DMS53 treated with DMSO at 0.1 percent for 48 hours (cell line): ENCODE measurements around the gene NID1.

Experiments
- DNase-seq: peaks from one replicate; lab custom pipeline; 2025; ENCODE audit not compliant: unreplicated experiment; lab: John Stamatoyannopoulos, UW

The NID1 gene, protein sequence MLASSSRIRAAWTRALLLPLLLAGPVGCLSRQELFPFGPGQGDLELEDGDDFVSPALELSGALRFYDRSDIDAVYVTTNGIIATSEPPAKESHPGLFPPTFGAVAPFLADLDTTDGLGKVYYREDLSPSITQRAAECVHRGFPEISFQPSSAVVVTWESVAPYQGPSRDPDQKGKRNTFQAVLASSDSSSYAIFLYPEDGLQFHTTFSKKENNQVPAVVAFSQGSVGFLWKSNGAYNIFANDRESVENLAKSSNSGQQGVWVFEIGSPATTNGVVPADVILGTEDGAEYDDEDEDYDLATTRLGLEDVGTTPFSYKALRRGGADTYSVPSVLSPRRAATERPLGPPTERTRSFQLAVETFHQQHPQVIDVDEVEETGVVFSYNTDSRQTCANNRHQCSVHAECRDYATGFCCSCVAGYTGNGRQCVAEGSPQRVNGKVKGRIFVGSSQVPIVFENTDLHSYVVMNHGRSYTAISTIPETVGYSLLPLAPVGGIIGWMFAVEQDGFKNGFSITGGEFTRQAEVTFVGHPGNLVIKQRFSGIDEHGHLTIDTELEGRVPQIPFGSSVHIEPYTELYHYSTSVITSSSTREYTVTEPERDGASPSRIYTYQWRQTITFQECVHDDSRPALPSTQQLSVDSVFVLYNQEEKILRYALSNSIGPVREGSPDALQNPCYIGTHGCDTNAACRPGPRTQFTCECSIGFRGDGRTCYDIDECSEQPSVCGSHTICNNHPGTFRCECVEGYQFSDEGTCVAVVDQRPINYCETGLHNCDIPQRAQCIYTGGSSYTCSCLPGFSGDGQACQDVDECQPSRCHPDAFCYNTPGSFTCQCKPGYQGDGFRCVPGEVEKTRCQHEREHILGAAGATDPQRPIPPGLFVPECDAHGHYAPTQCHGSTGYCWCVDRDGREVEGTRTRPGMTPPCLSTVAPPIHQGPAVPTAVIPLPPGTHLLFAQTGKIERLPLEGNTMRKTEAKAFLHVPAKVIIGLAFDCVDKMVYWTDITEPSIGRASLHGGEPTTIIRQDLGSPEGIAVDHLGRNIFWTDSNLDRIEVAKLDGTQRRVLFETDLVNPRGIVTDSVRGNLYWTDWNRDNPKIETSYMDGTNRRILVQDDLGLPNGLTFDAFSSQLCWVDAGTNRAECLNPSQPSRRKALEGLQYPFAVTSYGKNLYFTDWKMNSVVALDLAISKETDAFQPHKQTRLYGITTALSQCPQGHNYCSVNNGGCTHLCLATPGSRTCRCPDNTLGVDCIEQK

DNA sequence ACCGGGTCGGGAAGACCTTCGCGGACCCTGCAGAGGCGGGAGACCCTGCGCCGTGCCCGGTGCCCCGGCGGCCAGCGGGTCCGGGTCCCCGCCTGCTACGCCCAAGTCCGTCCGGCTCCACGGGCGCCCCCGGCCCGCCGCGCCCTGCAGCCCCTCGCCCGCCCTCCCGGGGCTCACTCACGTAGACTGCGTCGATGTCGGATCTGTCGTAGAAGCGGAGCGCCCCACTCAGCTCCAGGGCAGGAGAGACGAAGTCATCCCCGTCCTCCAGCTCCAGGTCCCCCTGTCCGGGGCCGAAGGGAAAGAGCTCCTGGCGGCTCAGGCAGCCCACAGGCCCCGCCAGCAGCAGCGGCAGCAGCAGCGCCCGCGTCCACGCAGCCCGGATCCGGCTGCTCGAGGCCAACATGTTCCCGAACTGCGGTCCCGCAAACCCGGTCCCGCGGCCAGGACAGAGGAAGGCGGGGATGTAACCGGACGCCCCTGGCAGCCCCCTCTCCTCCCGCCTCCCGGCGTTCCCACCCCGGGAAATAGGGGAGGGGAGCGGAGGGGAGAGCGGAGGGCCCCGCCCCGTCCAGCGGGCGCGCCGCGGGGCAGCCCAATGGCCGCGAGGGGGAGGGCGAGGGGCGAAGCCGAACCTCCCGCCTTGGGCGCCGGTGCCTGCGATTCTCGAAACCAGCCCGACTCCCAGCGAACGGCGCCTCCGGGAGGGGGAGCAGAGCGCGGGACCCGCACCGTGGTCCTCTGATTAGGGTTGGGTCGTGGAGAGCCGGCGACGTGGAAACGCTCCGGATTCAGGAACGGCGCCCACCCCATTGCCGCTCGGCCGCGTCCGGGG is at the start of gene NID1:
Gene NID1 (minus strand): TSS at position 417 of the 835 bp plus-strand sequence. CDS start 11 bp downstream, at position 406.
- peak; percentile 42 for DNase-seq

DNA sequence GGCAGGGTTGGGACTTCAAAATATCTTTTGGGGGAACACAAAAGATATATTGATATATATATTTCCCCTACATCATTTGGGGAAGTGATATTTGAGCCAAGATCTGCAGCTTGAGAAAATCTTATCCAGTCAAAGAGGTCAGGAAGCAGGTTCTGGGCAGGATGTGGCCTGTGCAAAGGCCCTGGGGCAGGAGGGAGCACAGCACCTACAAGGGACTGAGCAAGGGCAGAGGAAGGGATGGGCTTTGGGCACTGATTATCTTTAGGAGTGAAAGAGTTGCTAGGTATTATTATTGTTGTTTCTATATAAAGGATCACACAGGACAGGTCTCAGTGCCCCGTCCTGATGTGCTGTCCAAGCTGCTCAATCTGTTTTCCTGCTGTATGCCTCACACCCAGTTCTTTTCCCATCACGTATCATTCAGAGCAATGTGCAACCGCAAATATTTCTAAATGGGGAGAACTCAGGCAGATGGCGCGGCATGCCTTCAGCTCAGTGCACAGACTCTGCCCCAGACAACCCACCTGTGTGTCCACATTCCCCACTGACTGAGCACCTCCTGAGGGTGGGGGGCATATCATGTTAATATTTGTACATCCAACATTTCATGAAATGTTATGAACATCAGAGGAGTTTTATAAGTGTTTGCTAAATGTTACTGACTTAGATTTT is 49.3 kb upstream of the NID1 start:
- DNase-seq: no peak

DNA sequence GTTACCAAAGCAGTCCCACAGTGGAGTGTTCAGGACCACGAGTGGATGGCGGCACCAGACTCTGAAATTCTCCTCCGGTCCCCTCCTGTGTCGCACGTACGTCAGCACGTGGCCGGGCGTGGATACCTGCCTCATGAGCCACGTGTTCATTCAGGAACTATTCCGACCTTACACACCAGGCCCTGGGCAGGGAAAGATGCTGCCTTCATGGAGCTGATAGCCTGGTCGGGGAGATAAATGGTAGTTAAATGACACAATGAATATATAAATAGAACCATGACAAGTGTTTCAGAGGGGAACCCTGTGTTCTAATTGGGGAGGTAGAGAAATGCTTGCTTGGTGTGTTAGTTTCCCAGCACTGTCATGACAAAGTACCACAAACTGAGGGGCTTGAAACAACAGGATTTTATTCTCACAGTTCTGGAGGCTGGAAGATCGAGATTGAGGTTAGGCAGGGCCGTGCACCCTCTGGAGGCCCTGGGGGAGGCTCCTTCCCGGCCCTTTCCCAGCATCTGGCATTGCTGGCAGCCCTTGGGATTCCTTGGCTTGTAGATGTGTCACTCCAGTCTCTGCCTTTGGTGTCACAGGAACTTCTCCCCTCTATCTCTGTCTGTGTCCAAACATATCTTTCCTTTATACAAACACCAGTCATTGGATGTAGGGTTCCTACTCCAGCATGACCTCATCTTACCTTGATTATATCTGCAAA is 48.6 kb upstream of the NID1 start:
- DNase-seq: no peak

DNA sequence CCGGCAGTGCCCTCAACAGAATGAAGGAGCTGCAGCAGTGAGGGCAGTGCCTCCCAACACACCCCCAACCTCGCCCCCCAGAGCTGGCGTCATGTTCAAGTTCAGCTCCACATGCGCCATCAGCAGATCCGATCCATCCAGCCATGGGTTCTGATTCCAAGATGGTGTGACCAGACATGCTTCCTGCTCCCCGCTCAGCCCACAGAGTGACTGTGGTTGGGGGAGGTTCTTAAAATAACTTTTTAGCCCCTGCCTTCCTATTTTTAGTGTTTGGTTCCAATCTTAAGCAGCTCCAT is 47.4 kb upstream of the NID1 start:
- DNase-seq: no peak

DNA sequence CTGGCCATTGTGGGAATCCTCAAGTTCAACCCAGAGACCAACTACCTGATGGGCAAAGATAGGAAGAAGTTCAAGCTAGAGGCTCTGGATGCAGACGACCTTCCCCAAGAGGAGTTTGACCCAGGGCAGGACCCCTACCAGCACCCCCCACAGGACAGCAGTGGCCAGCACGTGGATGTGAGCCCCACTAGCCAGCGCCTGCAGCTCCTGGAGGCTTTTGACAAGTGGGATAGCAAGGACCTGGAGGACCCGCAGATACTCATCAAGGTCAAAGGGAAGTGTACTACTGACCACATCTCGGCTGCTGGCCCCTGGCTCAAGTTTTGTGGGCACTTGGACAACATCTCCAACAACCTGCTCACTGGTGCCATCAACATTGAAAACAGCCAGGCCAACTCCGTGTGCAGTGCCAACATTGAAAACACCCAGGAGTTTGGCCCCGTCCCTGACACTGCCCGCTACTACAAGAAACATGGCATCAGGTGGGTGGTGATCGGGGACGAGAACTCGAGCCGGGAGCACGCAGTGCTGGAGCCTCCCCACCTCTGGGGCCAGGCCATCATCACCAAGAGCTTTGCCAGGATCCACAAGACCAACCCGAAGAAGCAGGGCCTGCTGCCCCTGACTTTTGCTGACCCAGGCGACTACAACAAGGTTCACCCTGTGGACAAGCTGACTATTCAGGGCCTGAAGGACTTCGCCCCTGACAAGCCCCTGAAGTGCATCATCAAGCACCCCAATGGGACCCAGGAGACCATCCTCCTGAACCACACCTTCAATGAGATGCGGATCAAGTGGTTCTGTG is 46.8 kb upstream of the NID1 start:
- no peak for DNase-seq

DNA sequence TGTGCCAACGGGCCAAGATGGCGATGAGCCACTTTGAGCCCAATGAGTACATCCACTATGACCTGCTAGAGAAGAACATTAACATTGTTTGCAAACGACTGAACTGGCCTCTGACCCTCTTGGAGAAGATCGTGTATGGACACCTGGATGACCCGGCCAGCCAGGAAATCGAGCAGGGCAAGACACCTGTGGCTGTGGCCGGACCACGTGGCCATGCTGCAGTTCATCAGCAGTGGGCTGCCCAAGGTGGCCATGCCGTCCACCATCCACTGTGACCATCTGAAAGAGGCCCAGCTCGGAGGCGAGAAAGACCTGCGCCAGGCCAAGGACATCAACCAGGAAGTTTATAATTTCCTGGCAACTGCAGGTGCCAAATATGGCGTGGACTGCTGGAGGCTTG is 45.2 kb upstream of the NID1 start:
- no peak for DNase-seq

DNA sequence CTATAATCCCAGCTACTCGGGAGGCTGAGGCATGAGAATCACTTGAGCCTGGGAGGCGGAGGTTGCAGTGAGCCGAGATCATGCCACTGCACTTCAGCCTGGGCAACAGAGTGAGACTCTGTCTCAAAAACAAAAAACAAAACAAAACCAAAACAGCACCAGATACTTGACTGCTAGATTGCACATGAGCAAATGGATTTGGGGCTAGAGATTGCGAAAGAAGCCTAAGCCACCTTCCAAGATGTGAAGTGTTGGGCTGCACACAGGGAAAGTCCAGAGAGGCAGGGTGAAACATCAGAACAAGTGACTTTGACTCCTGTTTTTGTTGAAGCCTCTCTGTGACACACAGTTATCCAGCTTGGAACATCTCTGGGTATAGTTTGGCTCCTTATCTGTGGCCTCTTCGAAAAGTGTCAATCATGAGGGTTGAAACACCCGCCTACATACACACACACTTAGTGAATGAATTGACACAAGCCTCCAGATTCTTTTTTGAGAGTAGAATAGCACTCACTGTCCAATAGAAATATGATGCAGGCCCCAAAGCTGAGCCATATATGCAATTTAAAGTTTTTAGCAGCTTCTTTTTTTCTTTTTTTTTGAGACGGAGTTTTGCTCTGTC is 43.2 kb upstream of the NID1 start:
- DNase-seq: no peak

DNA sequence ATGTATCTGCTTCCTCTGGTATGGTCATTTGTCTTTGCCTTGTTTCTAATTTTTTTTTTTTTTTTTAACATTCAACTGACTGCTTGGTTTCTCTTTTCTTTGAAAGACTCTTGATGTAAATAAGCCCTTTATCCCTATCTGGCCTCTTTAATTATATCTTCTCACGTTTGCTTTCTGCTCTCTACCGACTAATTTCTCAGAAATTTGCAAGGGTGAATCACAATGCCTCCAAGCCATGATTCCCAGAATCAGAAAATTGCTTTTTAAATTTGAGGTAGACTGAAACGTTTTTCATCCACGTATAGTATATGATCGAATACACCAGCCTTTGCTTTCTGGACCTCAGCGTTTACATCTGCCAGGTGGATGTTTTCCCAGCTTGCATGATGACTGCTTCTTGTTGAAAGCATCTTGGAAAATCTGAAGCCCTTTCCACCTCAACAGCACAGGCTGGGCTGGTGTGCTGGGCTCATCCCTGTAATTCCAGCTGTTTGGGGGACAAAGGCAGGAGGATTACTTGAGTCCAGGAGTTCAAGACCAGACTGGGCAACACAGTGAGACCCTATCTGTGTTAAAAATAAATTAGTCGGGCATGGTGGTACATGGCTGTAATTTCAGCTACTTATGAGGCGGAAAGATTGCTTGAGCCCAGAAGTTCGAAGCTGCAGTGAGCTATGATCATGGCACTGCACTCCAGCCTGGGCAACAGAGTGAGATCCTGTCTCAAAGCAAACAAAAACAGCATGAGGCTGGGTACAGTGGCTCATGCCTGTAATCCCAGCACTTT is 42.4 kb upstream of the NID1 start:
- DNase-seq: no peak

DNA sequence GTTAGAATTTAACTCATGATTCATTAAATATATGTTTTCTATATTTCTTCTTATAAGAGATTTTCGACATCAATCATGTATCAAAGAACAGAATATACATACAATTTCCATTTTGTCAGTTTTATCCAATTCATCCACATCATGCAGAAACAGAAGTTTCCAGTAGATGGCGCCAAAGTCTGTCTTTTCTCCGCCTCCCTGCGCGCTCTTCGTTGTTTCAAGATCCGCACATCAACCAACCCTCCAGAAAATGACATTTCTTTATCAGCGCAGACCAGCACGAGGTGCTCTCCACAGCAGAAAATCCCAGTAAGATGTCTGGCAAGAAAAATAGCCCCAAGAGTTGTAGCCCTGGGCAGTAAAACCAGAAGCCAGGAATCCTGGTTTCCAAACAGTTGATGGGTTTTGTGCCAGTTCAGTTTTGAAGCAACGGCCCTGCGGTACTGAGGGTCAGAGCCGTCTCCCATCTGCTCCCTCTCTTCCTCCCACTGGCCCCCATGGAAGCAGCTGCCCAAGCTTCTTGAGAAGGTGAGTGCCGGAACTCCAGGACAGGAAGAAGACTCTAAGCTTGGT is 38.8 kb upstream of the NID1 start:
- peak; percentile 47 for DNase-seq

DNA sequence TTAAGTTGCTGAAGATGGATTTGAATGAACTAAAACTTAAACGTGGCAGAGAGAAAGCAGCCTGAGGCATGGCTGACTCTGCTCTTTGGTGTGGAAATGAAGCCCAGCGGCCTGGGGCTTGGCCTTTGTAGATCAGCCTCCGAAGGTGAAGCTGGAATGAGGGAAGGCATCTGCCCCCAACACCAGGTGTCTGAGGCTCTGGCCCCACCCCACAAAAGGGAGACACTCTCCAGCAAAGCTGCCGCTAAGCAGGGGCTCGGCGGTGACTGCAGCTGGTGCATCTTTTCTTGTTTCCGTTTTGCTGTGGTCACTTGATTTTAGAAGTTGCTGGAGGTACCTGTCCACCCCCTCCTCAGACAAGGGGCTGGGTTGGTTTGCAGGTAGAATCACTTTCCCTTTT is 38.2 kb upstream of the NID1 start:
- DNase-seq: no peak

DNA sequence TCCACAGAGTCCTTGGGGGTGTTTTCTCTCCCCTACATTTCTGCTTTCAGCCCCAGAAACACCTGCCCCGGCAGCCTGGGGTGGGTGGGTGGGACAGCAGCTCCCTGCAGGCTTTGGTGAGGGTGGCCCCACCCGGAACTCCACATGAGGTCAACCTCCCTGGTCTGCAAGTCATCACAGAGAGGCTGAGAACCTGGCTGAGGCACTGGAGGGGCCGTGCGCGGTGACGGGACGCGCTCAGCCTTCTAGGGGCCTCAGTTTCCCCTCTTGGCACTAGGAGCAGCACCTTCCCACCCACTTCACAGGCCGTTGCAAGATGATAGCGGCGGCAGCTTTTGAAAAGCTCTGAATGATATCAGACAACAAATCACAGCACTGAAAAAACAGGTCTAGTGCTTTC is 37.7 kb upstream of the NID1 start:
- DNase-seq: no peak

DNA sequence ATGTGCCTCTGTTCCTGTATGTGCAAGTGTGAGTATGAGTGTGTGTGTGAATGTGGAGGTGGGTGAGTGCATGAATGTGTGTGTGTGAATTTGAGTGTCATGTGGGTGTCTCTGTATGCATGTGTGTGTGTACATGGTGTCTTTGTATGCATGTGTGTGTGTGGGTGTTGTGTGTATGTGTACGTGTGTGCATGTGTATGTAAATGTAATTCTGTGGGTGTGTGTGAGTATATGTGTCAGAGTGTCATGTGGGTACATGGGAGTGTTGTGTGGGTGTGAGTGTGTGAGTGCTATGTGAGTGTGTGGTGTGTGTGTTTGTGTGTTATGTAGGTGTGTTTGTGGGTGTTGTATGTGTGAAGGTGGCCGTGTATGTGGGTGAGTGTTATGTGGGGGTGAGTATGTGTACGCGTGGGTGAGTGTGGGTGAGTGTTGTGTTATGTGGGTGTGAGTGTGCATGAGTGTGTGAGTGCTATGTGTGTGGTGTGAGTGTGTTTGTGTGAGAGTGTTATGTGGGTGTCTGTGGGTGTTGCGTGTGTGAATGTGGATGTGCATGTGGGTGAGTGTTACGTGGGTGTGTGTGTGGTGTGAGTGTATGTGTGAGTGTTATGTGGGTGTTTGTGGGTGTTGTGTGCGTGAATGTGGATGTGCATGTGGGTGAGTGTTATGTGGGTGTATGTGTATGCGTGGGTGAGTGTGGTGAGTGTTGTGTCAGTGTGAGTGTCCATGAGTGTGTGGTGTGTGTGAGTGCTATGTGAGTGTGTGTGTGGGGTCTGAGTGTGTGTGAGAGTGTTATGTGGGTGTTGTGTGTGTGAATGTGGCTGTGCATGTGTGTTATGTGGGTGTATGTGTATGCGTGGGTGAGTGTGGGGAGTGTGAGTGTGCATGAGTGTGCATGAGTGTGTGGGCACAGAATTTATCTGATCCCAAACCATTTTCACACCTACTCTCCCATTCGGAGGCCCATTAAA is 36.6 kb upstream of the NID1 start:
- DNase-seq: no peak

DNA sequence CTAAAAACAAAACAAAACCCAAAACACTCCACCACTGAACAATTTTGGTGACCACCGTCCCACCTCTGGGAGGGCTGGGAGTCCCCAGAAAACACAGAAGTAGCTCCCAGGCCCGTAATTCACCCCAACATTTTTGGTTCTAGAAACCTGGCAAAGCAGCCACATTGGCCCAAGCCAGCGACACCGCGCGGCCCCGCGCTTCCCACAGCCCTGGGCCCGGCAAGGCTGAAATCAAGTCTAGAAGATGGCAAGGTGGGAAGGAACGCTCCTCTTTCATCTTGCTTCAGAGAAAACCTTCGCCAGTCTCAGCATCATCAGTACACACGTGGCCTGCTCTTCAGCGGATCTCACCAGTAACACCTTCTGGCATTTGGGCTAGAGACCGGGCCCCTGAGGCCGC is 35.9 kb upstream of the NID1 start:
- no peak for DNase-seq

DNA sequence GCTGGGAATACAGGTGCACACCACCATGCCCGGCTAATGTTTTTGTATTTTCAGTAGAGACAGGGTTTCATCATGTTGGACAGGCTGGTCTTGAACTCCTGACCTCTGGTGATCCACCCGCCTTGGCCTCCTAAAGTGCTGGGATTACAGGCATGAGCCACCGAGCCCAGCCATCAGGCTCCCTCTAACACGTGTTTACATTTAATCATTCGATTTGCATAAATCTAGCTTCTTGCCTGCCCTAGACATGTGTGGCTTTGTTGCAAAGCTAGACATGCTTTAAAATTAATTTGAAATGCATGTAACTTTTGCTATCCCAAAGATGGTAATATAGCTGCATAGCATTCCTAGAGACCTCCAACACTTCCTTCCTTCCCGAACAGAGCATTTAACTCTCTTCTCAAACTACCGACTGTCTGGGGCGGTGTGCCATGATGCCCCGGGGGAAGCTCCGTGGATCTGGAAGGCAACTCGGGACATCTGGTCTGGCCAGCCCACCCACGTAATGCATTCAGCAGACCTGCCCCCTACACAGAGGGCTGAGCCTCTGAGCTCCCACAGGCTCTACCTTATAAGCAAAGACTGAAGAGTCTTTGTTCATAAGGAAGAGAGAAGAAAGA is 34.6 kb upstream of the NID1 start:
- no peak for DNase-seq

DNA sequence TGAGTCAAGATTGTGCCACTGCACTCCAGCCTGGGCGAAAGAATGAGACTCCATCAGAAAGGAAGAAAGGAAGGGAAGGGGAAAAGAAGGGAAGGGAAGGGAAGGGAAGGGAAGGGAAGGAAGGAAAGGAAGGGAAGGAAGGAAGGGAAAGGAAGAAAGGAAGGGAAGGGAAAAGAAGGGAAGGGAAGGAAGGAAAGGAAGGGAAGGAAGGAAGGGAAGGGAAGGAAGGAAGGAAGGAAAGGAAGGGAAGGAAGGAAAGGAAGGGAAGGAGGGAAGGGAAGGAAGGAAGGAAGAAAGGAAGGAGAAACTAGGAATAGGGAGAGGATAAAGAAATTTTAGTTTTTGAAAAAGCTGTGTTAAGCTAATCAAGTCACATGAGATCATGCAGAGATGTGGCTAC is 33.4 kb upstream of the NID1 start:
- DNase-seq: no peak
